ENCODE data around the gene NOC2L.

NOC2L gene

DNA sequence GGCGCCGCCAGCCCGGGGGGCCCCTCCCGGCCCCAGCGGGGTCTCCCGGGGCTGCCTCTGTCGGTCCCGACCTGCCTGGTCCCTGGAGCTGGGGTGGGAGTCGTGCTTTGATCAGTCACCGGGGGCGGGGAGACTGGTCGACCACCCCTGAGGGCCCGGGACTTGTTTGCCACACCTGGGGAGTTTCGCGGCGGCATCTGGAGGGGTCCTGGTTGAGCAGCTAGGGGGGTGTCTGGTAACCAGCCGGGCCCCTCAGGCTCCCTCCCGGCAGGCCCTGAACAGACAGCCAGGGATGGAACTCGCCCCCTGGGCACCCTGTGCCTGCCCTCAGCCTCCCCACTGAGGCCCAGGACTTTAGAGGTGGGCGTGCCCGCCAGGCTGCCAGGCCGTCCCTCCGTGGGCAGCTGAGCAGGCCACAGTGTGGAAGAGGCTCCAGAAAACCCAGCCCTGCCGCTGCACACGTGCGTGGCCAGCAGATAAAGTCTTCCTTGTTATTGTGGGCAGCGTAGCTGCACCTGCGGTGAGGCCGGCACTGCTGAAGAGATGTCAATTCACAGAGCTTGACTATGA lies 48.7 kb downstream of the NOC2L start:
- Histone ChIP-seq H3K9ac (no peak overlapping the region), H4K20me1 (ENCODE audit: insufficient read depth) (no peaks in the 10 kb centered on the region), H3K4me2 (no peak overlapping the region), H3K79me2 (ENCODE audit: insufficient read depth, low read depth) (no peaks in the 10 kb centered on the region), H3K27me3 (ENCODE audit: insufficient read depth, low read depth) (peaks cover 80% of the 10 kb centered on the region), H3K4me1 (ENCODE audit: low read depth, poor library complexity, severe bottlenecking) (peaks cover 23% of the 10 kb centered on the region), H3K27ac (no peak overlapping the region), H2AFZ (ENCODE audit: low read depth) (no peak overlapping the region), H3K4me3 (IDR thresholded peaks at IDR 0.05; ENCODE audit: insufficient read depth, low read depth, low read length) (no peak overlapping the region), H3K36me3 (ENCODE audit: insufficient read depth) (no peaks in the 10 kb centered on the region)
- TF ChIP-seq, protein P1, sequence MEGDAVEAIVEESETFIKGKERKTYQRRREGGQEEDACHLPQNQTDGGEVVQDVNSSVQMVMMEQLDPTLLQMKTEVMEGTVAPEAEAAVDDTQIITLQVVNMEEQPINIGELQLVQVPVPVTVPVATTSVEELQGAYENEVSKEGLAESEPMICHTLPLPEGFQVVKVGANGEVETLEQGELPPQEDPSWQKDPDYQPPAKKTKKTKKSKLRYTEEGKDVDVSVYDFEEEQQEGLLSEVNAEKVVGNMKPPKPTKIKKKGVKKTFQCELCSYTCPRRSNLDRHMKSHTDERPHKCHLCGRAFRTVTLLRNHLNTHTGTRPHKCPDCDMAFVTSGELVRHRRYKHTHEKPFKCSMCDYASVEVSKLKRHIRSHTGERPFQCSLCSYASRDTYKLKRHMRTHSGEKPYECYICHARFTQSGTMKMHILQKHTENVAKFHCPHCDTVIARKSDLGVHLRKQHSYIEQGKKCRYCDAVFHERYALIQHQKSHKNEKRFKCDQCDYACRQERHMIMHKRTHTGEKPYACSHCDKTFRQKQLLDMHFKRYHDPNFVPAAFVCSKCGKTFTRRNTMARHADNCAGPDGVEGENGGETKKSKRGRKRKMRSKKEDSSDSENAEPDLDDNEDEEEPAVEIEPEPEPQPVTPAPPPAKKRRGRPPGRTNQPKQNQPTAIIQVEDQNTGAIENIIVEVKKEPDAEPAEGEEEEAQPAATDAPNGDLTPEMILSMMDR (conservative IDR thresholded peaks at IDR 0.05; ENCODE audit: low read depth, low read length) = no peak

DNA sequence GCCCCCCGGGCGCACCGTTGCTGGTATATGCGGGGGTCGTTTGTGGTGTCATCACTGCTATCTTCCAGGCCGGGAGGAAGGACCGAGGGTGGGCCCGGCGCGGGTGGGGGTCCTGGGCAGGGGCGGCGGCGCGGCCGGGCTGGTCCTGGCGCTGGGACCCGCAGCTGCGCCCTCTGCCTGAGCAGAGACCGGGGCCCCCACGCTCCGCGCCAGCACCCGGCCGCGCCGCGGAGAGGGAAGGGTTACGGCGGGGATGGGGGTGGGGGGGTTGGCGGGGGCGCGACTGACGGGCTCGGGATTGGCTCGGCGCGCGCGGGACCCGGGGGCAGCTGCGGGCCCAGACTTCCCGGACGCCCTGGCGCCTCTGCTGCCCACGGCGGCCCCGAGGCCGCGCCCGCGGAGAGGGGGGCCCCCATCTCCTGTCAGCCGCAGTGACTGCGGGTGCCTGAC lies 49.2 kb downstream of the NOC2L start:
- Histone ChIP-seq H4K20me1 (ENCODE audit: insufficient read depth) (no peaks in the 10 kb centered on the region), H3K36me3 (ENCODE audit: insufficient read depth) (no peaks in the 10 kb centered on the region), H3K27me3 (ENCODE audit: insufficient read depth, low read depth) (peaks cover 80% of the 10 kb centered on the region), H2AFZ (ENCODE audit: low read depth) (no peak overlapping the region), H3K4me1 (ENCODE audit: low read depth, poor library complexity, severe bottlenecking) (peaks cover 23% of the 10 kb centered on the region), H3K27ac (no peak overlapping the region), H3K79me2 (ENCODE audit: insufficient read depth, low read depth) (no peaks in the 10 kb centered on the region), H3K9ac (no peak overlapping the region), H3K4me3 (IDR thresholded peaks at IDR 0.05; ENCODE audit: insufficient read depth, low read depth, low read length) (no peak overlapping the region), H3K4me2 (no peak overlapping the region)
- TF ChIP-seq, protein P1 (conservative IDR thresholded peaks at IDR 0.05; ENCODE audit: low read depth, low read length) = no peak

DNA sequence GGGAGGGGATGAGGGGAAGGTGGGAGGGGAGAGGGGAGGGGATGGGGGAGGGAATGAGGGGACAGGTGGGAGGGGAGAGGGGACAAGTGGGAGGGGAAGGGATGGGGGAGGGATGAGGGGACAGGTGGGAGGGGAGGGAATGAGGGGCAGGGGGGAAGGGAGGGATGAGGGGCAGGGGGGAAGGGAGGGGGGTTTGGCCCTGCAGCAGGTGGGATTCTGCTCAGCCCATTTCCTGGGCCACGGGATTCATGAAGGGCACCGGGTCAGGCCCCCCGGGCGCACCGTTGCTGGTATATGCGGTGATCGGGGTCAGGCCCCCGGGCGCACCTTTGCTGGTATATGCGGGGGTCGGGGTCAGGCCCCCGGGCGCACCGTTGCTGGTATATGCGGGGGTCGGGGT lies 50.4 kb downstream of the NOC2L start:
- Histone ChIP-seq H3K4me3 (IDR thresholded peaks at IDR 0.05; ENCODE audit: insufficient read depth, low read depth, low read length) (no peak overlapping the region), H3K36me3 (ENCODE audit: insufficient read depth) (no peaks in the 10 kb centered on the region), H2AFZ (ENCODE audit: low read depth) (no peak overlapping the region), H3K27me3 (ENCODE audit: insufficient read depth, low read depth) (peaks cover 71% of the 10 kb centered on the region), H4K20me1 (ENCODE audit: insufficient read depth) (no peaks in the 10 kb centered on the region), H3K9ac (no peak overlapping the region), H3K79me2 (ENCODE audit: insufficient read depth, low read depth) (no peaks in the 10 kb centered on the region), H3K4me2 (no peak overlapping the region), H3K27ac (no peak overlapping the region), H3K4me1 (ENCODE audit: low read depth, poor library complexity, severe bottlenecking) (peaks cover 23% of the 10 kb centered on the region)
- TF ChIP-seq, protein P1 (conservative IDR thresholded peaks at IDR 0.05; ENCODE audit: low read depth, low read length) = no peak

DNA sequence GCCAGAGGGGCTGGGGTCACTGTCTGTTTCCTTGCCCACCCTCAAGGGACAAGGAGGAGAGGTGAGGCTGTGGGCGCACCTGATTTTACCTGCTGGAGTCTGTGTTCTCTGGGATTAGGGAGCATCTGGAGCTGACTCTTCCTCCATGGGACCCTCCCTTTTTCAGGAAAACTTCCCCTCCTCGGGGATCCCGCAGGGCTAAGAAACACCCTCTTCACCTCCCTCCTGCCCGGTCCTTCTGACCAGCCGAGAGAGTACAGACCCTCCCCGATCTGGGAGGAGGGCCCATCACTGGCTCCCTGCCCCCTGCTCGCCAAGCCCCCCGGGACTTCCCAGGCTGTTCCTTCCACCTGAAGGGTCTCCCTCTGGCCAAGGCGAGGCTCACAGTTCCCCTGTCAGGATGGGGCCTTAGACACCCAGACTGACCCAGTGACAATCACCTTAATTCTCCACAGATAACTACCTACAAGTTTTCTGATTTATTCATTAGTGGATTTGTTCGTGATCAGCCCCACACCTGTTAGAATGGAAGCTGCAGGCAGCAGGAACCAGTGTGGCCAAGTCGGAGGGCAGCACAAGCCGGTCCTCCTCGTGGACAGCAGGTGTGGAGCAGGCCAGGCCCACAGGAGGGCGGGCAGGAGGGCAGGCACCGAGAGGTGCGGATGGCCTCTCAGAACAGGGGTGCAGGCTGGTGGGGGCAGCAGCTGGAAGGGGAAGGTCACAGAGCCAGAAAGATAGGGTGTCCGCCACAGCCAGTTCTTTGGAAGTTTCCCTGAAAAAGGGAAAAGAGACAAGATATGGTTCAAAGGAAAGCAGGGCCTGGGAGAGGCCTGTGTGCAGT lies 51.2 kb downstream of the NOC2L start:
- no peak overlapping the region for H2AFZ ChIP-seq (ENCODE audit: low read depth)
- no peak overlapping the region for H3K27ac ChIP-seq
- H3K4me1 ChIP-seq (ENCODE audit: low read depth, poor library complexity, severe bottlenecking) = peaks cover 23% of the 10 kb centered on the region
- no peaks in the 10 kb centered on the region for H3K79me2 ChIP-seq (ENCODE audit: insufficient read depth, low read depth)
- no peaks in the 10 kb centered on the region for H4K20me1 ChIP-seq (ENCODE audit: insufficient read depth)
- H3K27me3 ChIP-seq (ENCODE audit: insufficient read depth, low read depth) = peaks cover 71% of the 10 kb centered on the region
- TF ChIP-seq, protein P1 (conservative IDR thresholded peaks at IDR 0.05; ENCODE audit: low read depth, low read length) = no peak
- no peak overlapping the region for H3K4me3 ChIP-seq (IDR thresholded peaks at IDR 0.05; ENCODE audit: insufficient read depth, low read depth, low read length)
- no peak overlapping the region for H3K9ac ChIP-seq
- H3K4me2 ChIP-seq = no peak overlapping the region
- no peaks in the 10 kb centered on the region for H3K36me3 ChIP-seq (ENCODE audit: insufficient read depth)

Measured in KMS-11 (cell line).